Measurements from ENCODE around the gene EPOP. TPM values are rescaled to one million over a fixed set of nuclear protein-coding genes. Genes with fewer than 3 reads are reported as not detected.

EPOP gene
- total RNA-seq, 1 donor = 1.3 TPM

GRCh38 chr17:38705523-38705802 is 30.7 kb upstream of the EPOP start:
- peak overlapping the region; percentile 78 for H3K4me3 ChIP-seq (ENCODE audit: low read depth, low read length)
- no peak for TF ChIP-seq CTCF (IDR thresholded peaks at IDR 0.05; ENCODE audit: insufficient read depth, low read depth, low read length)
- no peak for DNase-seq (ENCODE audit: low read depth)

- no peak for TF ChIP-seq CTCF (IDR thresholded peaks at IDR 0.05; ENCODE audit: insufficient read depth, low read depth, low read length)
- H3K4me3 ChIP-seq (ENCODE audit: low read depth, low read length) = peak within 1 kb of the TSS; percentile 78
- DNase-seq (ENCODE audit: low read depth) = peak; percentile 78
Measured at GRCh38 chr17:38704606-38705522, 30.1 kb upstream of the EPOP start, which contains the start of gene MLLT6. TSS of gene MLLT6 (plus strand) at chr17:38705273. CDS start at chr17:38705633, 360 bp downstream.

- no peak for TF ChIP-seq CTCF (IDR thresholded peaks at IDR 0.05; ENCODE audit: insufficient read depth, low read depth, low read length)
- peak; percentile 45 for DNase-seq (ENCODE audit: low read depth)
- peak overlapping the region; percentile 78 for H3K4me3 ChIP-seq (ENCODE audit: low read depth, low read length)
Measured at GRCh38 chr17:38703742-38704605, 29.2 kb upstream of the EPOP start.

GRCh38 chr17:38702916-38703741 is 28.4 kb upstream of the EPOP start:
- TF ChIP-seq CTCF (IDR thresholded peaks at IDR 0.05; ENCODE audit: insufficient read depth, low read depth, low read length) = no peak
- no peak for DNase-seq (ENCODE audit: low read depth)
- peak overlapping the region; percentile 78 for H3K4me3 ChIP-seq (ENCODE audit: low read depth, low read length)

GRCh38 chr17:38702166-38702915 is 27.6 kb upstream of the EPOP start:
- no peak for TF ChIP-seq CTCF (IDR thresholded peaks at IDR 0.05; ENCODE audit: insufficient read depth, low read depth, low read length)
- peak; percentile 83 for DNase-seq (ENCODE audit: low read depth)
- peak overlapping the region; percentile 78 for H3K4me3 ChIP-seq (ENCODE audit: low read depth, low read length)
